22Rv1 (cell line): ENCODE data around the gene ZNF32.

ENCODE experiments used
- CTCF ChIP-seq: fragments of 450-650 bp; IDR thresholded peaks from 2 replicates; pipeline ENCODE4 v1.5.1; 2017; ENCODE audit warnings: mild to moderate bottlenecking
- ZFX ChIP-seq: fragments of 450-650 bp; IDR thresholded peaks from 2 replicates; pipeline ENCODE4 v1.6.1; 2017; ENCODE audit warnings: antibody characterized with exemption, borderline replicate concordance

GRCh38 chr10:43594944-43595589 is 53.6 kb downstream of the ZNF32 start:
- no peak for TF ChIP-seq CTCF
- no peak for TF ChIP-seq ZFX
